ENCODE results near the gene MTFMT.
"Not testable (repeated sequence)": the region's sequence is repeated elsewhere in the genome, so short reads cannot be mapped to it uniquely, and the experiment has no call there.

The MTFMT gene

DNA sequence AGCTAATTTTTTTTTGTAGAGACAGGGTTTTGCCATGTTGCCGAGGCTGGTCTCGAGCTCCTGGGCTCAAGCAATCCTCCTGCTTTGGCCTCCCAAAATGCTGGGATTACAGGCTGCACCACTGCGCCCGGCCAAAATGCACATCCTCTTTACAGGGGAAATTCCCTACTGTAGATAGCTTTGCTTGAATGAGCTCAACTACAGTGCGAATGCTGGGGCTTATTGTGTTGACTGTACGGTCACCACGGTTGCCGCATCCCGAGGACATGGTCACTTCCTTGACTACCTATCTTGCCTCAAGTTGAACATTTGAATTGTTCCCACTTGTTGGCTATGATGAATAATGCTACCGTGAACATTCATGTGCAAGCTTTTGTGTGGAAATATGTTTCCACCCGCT is 5.3 kb upstream of the MTFMT start:
- no peak for DNase-seq

DNA sequence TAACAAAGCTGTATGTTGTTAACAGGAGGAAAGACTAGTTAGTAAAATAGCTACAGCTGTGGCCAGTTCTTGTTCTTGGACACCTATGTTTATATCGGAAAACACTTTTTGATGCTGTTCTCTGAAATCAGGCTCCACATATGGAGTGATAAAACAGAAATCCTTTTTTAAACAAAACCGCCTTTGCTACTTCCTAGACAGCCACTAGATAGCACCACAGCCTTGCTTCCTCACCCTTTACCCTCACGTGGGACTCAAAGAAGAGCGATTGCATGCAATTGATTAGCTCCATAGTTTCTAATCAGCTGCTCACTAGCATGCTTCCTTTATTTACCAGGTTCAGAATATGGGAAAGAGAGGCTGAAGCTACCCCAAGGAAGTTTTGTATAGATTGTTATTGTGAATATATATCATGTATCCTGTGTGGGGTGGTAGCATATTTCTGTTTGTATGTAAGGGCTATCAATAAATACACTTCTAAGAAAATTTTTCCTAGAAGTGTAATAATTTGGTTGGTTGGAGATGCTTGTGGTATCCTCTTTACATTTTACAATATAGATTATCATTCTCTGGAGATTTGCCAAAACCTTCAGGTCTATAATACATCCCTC is 4.3 kb upstream of the MTFMT start:
- peak in 1 of 2 donors; percentile 43 for DNase-seq

DNA sequence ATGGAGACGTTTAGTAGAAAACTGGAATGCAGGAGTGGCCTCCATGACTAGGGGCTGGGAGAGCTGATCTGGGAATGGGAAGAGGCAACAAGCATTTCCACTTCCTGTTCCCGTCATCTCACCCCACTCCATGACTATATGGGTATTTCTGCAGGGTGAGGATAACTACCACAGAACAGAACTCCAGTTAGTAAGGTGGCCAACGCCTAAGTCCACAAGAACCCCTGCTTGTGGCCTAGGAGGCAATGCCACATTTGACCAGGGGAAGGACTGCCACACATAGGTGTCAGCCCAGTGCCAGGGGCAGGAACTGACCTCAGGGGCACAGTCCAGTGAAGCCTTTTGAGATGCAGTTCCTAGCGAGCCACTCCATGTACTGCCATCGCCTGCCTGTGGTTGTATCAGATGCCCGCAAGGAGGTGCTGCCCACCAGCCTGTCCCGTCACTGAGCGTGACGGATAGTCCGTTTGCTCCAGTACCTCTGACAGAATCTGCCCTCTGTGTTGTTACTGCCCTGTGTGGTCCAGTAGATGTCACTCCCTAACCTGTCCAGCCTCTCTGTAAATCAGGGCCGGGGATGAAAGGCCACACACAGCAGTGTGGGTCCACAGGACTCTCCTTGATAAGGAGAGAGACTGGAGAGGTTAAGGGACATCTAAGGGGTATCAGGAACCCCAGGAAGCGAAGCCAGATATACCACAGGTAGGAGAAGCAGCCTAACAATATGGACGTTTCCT is 3.5 kb upstream of the MTFMT start:
- peak in 1 of 2 donors; percentile 28 for DNase-seq

- DNase-seq = no peak
Measured at GRCh38 chr15:65029736-65030208, 333 bp upstream of the MTFMT start.

DNA sequence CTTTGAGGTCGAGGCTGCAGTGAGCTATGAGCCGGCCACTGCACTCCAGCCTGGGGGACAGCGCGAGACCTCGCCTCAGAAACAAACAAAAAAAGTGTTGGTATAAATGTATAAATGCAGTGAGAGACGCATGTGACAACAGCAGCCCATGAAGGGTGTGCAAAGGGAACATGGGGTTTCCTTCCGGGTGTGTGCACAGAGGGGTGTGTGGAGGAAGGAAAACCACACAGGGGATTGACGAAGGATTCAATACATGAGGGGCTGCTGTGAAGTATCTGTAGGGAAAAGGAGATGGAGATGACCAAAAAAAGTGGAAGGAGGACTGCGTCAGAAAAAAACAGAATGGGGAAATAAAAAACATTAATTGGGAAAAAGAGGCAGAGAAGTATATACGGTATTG is 1.1 kb downstream of the MTFMT start:
- no peak for DNase-seq

DNA sequence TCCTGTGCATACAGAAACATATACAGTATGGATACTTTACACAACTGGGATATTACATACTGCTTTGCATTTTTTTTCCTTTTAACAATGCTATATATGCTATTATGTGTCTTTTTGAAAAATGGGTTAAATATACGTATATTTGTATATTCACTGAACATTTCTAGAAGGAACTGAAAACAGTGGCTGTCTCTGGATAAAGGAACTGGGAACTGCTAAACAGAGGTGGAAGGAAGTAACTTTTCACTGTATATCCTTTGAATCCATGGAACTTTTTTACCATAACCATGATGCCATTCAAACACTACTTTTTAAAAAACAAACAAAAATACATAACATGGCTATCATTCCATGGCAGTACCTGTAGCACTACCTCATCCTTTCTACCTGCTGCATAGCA is 1.8 kb downstream of the MTFMT start:
- DNase-seq = no peak

- no peak for DNase-seq
Measured at GRCh38 chr15:65026756-65027155, 2.7 kb downstream of the MTFMT start.

- DNase-seq = no peak
Measured at GRCh38 chr15:65021488-65021887, 8.0 kb downstream of the MTFMT start.

- DNase-seq = no peak
Measured at GRCh38 chr15:65020419-65020818, 9.0 kb downstream of the MTFMT start.

DNA sequence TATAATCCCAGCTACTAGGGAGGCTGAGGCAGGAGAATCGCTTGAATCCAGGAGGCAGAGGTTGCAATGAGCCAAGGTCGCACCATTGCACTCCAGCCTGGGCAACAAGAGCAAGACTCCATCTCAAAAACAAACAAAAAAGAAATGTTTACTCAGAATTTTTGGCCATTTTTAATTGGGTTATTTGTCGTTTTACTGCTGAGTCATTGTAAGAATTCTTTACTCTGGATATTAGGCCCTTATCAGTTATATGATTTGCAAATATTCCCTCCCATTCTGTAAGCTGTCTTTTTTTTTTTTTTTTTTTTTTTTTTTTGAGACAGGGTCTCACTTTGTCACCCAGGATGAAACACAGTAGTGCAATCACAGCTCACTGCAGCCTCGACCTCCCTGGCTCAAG is 18.2 kb downstream of the MTFMT start:
- DNase-seq = not testable (repeated sequence)

GRCh38 chr15:65008983-65009382 is 20.5 kb downstream of the MTFMT start:
- DNase-seq = no peak

DNA sequence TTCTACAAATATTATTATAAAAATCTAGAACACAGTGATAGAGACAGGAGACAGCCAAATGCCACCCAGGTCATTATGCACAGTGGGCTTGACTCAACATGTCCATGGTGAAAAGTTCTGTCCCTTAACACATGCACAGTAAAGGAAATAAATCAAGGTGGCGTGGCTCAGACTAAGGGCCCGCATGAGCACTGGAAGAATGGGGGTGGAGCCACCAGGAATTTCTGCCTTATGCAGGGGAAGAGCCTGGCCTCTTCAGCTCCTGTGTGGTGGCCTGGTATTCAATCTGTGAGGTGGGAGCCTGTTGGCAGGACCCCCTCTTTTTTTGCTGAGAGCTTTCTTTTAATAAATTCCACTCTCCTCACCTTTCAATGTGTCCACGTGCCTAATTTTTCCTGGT is 22.6 kb downstream of the MTFMT start:
- no peak for DNase-seq

- no peak for DNase-seq
Measured at GRCh38 chr15:65004993-65005392, 24.4 kb downstream of the MTFMT start.

GRCh38 chr15:64997745-64998375 is 31.6 kb downstream of the MTFMT start:
- no peak for DNase-seq

DNA sequence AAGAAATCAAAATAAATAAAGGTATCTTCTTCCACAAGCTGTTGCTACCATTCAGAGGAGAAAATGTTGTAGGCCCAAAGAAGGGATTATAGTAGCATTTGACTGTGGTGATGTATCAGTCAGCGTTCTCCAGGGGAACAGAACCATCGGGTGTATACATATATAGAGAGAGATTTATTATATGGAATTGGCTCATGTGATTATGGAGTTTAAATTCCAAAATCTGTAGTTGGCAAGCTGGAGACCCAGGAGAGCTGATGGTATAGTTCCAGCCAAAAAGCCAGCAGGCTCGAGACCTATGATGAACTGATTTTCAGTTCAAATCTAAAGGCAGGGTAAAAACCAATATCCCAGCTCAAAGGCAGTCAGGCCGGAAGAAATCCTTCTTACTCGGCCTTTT is 32.4 kb downstream of the MTFMT start:
- no peak for DNase-seq

DNA sequence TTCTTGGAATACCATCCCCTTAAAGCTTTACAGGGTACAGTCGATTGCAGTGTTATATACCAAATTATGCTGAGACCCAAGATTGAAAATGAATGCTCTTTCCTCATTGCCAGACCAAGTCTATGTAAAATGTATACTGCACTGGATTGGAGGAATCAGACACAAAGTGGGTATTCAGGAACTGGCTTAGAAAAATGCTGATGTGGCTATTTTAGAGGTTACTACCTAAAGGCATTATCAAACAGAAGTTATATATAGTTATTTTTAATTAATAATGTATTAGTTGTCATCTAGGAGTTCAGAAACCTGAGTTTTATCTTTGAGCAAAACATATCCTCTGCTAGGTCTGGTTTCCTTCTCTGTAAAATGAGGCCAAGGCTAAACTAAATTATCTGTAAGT is 36.1 kb downstream of the MTFMT start:
- no peak for DNase-seq

- DNase-seq = no peak
Measured at GRCh38 chr15:64991536-64992135, 37.8 kb downstream of the MTFMT start.

GRCh38 chr15:64990168-64990470 is 39.3 kb downstream of the MTFMT start:
- no peak for DNase-seq

DNA sequence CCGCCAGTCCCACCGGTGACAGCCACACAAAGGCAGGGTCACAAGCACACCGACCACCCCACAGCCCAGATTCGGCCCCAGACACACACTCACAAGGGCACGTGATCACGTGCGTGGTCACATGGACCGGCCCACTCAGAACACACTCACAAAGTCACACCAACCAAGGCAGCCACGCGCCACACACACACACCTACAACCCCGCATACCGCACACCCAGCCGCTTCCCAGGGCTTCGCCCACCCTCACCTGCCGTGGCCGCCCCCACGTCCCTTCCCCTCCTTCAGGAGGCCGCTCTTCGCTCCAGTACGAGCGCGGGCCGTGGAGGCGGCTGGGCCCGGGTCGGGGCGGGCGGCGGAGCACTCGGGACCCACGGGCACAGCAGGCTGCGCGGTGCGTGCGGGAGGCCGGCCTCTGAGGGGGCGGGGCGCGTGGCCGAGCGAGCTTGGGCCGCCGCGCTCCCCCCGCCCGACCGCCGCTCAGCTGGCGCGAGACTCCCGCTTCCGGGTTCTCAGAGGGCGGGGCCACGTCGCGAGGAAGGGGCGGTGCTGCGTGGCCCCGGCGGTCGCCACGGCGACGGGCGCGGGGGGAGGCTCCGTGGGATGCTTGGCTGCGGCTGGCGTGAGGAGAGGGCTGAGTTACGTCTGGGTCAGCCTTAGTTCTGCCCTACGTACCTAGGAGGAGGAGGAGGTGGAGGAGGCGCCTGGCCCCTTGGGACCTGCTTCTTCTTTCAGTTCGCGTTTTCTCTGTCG is 39.8 kb downstream of the MTFMT start, which contains the start of gene SPG21:
TSS of gene SPG21 (minus strand) at position 499 of the 752 bp plus-strand sequence. CDS start 6,345 bp downstream, outside the sequence.
- peak; percentile 84 to 90 for DNase-seq

- no peak for DNase-seq
Measured at GRCh38 chr15:64987136-64987535, 42.3 kb downstream of the MTFMT start.

DNA sequence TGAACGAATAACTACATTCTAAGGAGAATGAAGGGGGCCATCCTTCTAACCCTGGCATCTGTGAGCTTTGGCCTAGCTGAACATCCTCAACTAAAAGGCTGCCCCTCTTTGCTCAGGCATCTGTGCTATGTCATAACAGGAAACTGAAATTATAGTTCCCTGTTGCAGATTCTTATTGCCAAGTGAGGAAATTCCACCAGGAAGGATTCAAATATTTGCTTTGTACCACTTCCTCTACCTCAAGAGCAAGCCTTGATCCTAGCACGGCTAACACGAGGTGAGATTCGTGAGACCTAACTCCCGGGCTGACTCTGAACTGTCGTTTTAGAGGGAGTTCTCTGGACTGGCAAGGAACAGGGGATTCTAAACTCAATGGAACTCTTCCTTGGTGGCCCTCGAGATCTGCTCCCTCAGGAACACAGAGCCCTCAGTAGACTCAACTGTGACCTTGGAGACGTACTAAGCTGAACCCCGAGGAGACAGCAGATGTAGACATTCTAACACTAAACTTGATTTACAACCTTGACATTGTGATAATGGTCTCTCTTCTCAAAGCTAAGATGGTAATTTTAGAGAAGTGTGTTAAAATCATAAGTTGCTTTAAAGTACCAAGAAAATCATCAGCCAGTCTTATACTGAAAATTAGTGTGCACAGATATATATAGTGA is 43.9 kb downstream of the MTFMT start:
- DNase-seq = no peak

- DNase-seq = no peak
Measured at GRCh38 chr15:64982472-64982871, 47.0 kb downstream of the MTFMT start.
